Measurements from ENCODE around the gene TNK2.

Gene TNK2

GRCh38 chr3:195815169-195815771, 93.1 kb downstream of the TNK2 start:
- no peak for FAIRE-seq

- no peak for FAIRE-seq
These were observed 94.3 kb downstream of the TNK2 start for GRCh38 chr3:195813916-195814640.

Measured in islet of Langerhans (tissue), 1 donor.